Type B pancreatic cell (in vitro differentiated cells): ENCODE results near the gene PHACTR1. TPM values are rescaled to one million over a fixed set of nuclear protein-coding genes. Genes with fewer than 3 reads are reported as not detected.

Source experiments
- DNase-seq: peaks from one replicate; pipeline ENCODE4 v3.0.0; 2021; ENCODE audit warnings: mixed read lengths; ENCODE audit not compliant: unreplicated experiment; ENCODE audit errors: extremely low spot score
- H3K27ac Mint-ChIP-seq: 2 replicates; pipeline ENCODE4 v1.8.0; 2021; ENCODE audit warnings: mild to moderate bottlenecking, mixed read lengths
- H3K27me3 Mint-ChIP-seq: 2 replicates; pipeline ENCODE4 v1.8.0; 2021; ENCODE audit warnings: mixed read lengths
- H3K36me3 Mint-ChIP-seq: 2 replicates; pipeline ENCODE4 v1.8.0; 2021; ENCODE audit warnings: mixed read lengths
- H3K4me1 Mint-ChIP-seq: one replicate; pipeline ENCODE4 v1.8.0; 2021; ENCODE audit warnings: mixed read lengths; ENCODE audit not compliant: unreplicated experiment
- H3K4me3 Mint-ChIP-seq: 2 replicates; pipeline ENCODE4 v1.8.0; 2021; ENCODE audit warnings: mild to moderate bottlenecking, mixed read lengths
- H3K9me3 Mint-ChIP-seq: 2 replicates; pipeline ENCODE4 v1.8.0; 2021; ENCODE audit warnings: mixed read lengths
- total RNA-seq: library from RNA; stranded (reverse); gene quantifications from 2 replicates; pipeline ENCODE4 v1.2.1, GENCODE V29; 2021; ENCODE audit warnings: low replicate concordance
- TF ChIP-seq, protein P1 (sequence below): fragments of 200-600 bp; sonication (generic); conservative IDR thresholded peaks from 2 replicates; pipeline ENCODE4 v1.5.0; 2021; ENCODE audit warnings: antibody characterized with exemption, mild to moderate bottlenecking

Gene PHACTR1
- total RNA-seq, 1 donor from 2014 or later, result 12.3 TPM

DNA sequence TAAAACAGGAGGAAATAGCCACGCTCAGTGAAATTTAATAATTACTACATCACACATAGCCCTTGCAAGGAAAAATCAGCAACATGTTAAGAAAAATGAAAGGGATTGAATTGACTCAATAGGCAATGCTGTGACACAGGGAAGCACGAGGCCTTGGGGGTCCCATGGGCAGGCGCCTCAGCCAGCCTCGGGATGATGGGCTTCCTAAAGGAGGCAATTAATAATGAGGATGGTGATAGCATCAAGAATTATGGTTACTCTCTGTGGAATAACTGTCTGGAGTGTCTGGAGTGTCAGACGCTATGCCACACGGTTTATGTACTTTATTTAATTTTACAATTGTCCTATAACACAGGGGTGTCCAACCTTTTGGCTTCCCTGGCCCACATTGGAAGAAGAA is 481.6 kb downstream of the PHACTR1 start:
- H3K36me3 Mint-ChIP-seq, result no peaks in the 10 kb centered on the region
- H3K4me3 Mint-ChIP-seq, result no peak overlapping the region
- H3K27ac Mint-ChIP-seq, result no peak overlapping the region
- TF ChIP-seq, protein P1, sequence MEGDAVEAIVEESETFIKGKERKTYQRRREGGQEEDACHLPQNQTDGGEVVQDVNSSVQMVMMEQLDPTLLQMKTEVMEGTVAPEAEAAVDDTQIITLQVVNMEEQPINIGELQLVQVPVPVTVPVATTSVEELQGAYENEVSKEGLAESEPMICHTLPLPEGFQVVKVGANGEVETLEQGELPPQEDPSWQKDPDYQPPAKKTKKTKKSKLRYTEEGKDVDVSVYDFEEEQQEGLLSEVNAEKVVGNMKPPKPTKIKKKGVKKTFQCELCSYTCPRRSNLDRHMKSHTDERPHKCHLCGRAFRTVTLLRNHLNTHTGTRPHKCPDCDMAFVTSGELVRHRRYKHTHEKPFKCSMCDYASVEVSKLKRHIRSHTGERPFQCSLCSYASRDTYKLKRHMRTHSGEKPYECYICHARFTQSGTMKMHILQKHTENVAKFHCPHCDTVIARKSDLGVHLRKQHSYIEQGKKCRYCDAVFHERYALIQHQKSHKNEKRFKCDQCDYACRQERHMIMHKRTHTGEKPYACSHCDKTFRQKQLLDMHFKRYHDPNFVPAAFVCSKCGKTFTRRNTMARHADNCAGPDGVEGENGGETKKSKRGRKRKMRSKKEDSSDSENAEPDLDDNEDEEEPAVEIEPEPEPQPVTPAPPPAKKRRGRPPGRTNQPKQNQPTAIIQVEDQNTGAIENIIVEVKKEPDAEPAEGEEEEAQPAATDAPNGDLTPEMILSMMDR, result no peak
- H3K9me3 Mint-ChIP-seq, result no peaks in the 10 kb centered on the region
- H3K4me1 Mint-ChIP-seq, result peaks cover 8% of the 10 kb centered on the region
- DNase-seq, result no peak
- peaks cover 5% of the 10 kb centered on the region for H3K27me3 Mint-ChIP-seq

DNA sequence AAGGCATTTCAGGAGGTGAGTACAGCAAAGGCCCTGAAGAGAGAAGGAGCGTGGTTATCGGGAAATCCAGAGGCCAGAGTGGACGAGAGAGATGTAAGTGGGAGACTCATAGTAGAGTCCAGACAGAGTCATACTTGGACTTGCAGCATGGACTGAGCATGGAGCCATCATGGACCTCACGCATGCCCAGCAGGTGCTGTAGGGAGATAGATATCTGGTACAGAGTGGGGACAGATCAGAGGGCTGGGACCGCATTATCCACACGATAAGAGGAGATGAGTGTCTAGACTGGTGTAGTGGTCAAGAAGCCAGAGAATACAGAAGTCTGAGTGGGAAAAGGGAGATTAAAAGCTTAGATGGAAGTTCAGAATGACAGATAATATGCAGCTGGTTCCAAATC is 484.8 kb downstream of the PHACTR1 start:
- Mint-ChIP-seq H3K27me3 (peaks cover 5% of the 10 kb centered on the region), H3K27ac (no peak overlapping the region), H3K4me3 (no peak overlapping the region), H3K9me3 (no peaks in the 10 kb centered on the region), H3K36me3 (no peaks in the 10 kb centered on the region), H3K4me1 (no peaks in the 10 kb centered on the region)
- DNase-seq, result no peak
- TF ChIP-seq, protein P1, result no peak

DNA sequence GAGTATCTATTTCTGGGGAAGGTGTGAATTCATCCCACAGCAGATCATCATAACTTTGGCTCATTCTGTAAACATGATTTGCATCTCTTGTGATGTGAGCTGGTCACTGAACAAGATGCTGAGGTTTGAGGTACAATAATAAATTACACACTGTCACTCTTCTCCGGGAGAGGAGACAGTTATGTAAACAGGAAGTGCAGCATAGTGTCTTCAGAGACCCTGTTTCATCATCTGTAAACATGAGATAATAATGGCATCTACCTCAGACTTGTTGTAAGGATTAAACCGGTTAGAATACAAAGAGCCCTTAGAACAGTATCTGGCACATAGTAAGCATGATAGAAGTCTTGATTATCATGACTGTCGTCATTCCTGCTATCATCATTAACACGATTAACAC is 486.6 kb downstream of the PHACTR1 start:
- no peaks in the 10 kb centered on the region for H3K4me1 Mint-ChIP-seq
- H3K36me3 Mint-ChIP-seq, result no peaks in the 10 kb centered on the region
- no peak overlapping the region for H3K27ac Mint-ChIP-seq
- DNase-seq, result no peak
- TF ChIP-seq, protein P1, result no peak
- H3K4me3 Mint-ChIP-seq, result no peak overlapping the region
- H3K27me3 Mint-ChIP-seq, result peaks cover 5% of the 10 kb centered on the region
- H3K9me3 Mint-ChIP-seq, result no peaks in the 10 kb centered on the region

DNA sequence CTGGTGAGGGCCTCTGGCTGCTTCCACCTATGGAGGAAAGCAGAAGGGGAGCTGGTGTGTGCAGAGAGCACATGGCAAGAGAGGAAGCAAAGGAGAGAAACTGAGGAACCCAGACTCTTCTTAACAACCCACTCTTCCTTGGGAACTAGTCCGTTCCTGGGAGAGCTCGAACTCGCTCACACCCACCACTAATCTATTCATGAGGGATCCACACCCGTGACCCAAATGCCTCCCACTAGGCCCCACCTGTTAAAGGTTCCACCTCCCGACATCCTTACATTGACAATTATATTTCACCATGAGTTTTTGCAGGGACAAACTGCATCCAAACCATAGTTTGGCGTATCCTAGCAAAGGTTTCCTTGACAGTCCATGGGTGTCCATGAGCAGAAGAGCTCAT is 488.5 kb downstream of the PHACTR1 start:
- H3K36me3 Mint-ChIP-seq, result no peaks in the 10 kb centered on the region
- no peak overlapping the region for H3K27ac Mint-ChIP-seq
- no peak for DNase-seq
- H3K27me3 Mint-ChIP-seq, result peaks cover 5% of the 10 kb centered on the region
- H3K9me3 Mint-ChIP-seq, result no peaks in the 10 kb centered on the region
- TF ChIP-seq, protein P1, result no peak
- H3K4me3 Mint-ChIP-seq, result no peak overlapping the region
- H3K4me1 Mint-ChIP-seq, result no peaks in the 10 kb centered on the region

DNA sequence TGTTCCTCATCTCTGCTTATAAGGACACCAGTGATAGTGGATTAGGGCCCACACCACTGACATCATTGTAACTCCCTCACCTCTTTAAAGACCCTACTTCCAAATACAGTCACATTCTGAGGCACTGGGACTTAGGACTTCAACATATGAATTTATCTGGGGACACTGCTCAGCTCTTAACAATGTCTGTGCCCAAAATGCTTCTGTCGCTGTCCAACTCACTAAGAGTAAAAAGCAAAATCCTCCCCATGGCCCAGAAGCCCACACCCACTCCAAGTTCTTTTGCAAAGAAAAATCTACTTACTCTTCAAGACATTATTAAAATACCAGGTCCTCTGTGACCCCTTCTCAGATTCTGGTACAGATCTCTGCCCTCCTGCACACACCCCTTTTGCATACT is 495.5 kb downstream of the PHACTR1 start:
- peaks cover 1% of the 10 kb centered on the region for H3K4me1 Mint-ChIP-seq
- H3K36me3 Mint-ChIP-seq, result no peaks in the 10 kb centered on the region
- H3K27me3 Mint-ChIP-seq, result peaks cover 7% of the 10 kb centered on the region
- no peak for DNase-seq
- no peak overlapping the region for H3K4me3 Mint-ChIP-seq
- no peak overlapping the region for H3K27ac Mint-ChIP-seq
- TF ChIP-seq, protein P1, result no peak
- H3K9me3 Mint-ChIP-seq, result no peaks in the 10 kb centered on the region

DNA sequence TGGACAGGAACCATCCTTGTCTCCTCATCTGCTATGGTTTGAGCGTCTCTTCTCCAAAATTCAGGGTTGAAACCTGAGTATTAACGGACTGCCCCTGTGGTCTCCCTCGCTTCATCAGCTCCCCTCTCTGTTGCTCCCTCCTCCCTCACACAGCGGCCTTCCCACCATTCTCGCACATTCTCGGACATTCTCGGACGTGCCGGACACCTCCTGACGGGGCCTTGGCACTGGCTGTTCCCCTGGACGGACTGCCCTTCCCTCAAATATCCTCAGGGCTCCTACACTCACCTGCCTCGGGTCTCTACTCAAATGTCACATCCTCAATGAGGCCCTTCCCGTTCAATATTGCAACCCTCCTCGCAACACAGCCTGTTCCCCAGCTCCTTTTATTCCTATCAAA is 496.0 kb downstream of the PHACTR1 start:
- DNase-seq, result no peak
- Mint-ChIP-seq H3K27me3 (peaks cover 7% of the 10 kb centered on the region), H3K4me1 (peaks cover 5% of the 10 kb centered on the region), H3K27ac (no peak overlapping the region), H3K9me3 (no peaks in the 10 kb centered on the region), H3K36me3 (no peaks in the 10 kb centered on the region), H3K4me3 (no peak overlapping the region)
- TF ChIP-seq, protein P1, result no peak
